NOMO-1 treated with dmso at 0.1 percent for 144 hours (cell line): ENCODE measurements around the gene SERINC2.

Experiments used
- DNase-seq: peaks from one replicate; lab custom pipeline; 2025; ENCODE audit not compliant: unreplicated experiment; lab: John Stamatoyannopoulos, UW

SERINC2 gene

DNA sequence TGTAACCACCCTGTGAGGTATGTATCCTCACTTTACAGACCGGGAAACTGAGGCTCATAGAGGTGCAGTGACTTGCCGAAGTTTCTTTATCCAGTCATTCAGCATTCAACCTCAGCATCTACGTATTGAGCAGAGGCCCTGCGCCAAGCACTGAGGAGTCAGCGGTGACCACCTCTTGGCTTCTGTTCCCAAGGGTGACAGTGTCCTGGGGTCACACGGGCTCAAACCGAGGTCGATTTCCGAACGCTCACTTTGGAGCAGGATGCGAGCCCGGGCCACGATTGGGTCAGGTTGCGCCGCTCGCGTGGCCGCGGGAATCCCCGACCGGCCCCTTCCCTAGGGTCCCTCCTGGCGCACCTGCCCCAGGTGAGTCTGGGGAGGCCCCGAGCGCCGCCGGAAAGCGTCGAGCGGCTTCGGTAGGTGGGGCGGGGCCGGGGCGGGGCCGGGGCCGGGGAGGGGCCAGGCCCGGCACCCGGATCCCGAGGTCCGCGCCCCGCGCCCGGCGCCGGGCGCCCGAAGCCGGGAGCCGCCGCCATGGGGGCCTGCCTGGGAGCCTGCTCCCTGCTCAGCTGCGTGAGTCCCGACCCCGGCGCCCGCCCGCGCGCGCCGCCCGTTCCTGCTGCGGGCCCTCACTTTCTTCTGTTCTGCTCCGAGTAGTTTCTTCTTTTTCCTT lies at the start of gene SERINC2:
Gene SERINC2, plus strand, starts transcription at position 482 of the 673 bp plus-strand sequence. Its CDS starts 53 bp downstream, at position 535.
- DNase-seq: no peak

DNA sequence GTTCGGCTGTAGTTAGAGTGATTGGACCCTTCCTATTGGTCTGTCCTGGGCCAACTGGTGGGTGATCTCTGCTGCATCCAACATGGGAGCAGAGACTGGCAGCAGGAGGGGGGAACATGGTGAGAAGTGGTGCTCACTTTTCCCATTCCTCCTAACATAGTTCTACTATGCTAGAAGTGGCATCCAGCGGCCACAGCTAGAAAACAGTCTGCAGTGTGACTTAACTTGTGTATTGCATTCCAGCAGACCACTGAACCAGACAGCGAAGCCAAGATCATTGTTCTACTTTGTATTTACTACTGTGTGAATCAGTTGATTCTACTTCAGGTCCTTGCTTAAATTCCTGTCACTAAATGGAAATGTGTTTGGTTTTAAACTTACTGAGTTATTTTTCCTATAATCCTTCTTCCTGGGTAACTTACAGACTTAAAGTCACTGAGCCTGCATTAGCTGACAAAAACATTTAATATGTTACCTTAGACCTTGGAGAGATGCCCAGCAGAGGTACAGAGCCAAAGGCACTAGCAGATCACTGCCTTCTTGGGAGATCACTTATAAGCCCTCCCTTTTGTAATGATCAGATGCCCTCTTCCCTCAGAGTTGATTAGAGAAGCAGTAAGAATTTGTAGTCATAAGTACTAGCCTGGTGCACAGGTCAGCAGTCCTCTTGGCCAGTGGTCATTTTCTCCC lies 48.3 kb upstream of the SERINC2 start:
- DNase-seq: no peak

DNA sequence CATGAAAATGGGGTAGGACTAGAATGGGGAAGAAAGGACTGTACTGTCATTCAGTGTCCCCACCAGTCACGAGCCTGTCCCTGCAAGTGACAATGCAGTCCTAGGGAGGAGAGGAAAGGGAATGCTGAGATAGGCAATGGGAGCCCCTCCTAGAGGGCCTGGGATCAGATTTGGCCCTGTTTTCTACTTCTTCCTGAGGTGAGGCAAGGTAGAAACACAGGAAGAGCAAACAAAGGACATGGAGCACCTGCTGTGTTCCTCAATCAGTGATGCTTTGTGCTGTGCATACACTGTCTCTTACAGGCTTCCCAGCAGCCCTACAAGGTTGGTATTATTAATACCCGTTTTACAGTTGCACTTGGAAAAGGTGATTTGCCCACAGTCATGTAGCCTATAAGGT lies 46.2 kb upstream of the SERINC2 start:
- DNase-seq: no peak

DNA sequence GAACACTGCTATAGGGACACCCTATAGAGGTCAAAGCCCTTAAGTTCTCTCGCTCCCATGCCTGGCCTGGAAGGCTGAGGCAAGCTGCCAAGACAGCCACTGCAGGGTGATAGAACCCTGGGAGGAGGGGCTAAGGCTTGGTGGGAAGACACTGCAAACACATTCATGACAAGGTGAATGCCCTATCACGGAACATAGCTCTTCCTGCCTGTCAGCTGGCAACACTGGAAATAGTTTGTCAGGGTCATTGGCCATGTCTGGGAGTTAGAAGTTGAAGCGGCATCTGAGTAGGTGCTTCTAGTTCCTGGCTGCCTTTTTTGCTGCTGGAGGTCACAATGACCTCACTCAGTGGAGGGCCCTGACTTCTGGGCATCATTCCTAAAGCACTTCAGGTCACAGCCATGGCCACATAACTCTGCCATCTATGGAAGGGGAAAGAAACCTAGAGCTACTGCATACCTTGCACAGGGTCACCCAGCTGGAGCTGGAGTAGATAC lies 44.4 kb upstream of the SERINC2 start:
- DNase-seq: no peak

DNA sequence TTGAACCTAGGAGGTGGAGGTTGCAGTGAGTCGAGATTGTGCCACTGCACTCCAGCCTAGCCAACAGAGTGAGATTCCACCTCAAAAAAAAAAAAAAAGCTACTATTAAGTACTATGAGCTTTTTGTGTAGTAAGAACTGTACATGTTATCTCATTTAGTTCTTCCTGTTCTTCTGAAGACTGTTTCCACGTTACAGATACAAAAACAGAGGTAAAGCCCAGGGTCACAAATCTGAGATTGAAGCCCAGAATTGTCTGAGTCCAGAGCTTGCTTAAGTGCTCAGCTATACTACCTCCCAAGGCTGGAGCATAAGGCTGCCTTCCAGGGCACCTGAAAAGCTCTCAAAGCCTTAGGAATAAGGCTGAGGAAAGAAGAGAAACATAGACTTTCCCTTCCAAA lies 43.0 kb upstream of the SERINC2 start:
- DNase-seq: no peak

DNA sequence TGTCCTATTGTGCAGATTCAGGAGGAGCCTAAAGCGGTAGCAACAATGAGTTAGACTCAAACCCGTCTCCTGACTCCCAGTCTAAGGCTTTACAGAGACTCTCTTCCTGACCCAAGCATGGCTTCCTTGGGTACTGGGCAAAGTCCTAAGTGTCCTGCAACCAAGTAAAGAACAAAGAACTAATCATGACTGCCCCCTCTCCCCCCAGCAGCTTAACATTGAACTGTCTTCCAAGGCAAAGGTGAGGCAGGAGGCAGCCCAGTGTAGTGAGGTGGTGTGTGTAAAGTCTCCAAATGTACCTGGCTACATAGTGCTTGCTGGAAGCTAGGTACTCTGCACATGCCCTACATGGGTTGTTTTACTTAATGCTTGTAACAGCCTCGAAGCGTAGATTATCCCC lies 42.4 kb upstream of the SERINC2 start:
- no peak for DNase-seq

DNA sequence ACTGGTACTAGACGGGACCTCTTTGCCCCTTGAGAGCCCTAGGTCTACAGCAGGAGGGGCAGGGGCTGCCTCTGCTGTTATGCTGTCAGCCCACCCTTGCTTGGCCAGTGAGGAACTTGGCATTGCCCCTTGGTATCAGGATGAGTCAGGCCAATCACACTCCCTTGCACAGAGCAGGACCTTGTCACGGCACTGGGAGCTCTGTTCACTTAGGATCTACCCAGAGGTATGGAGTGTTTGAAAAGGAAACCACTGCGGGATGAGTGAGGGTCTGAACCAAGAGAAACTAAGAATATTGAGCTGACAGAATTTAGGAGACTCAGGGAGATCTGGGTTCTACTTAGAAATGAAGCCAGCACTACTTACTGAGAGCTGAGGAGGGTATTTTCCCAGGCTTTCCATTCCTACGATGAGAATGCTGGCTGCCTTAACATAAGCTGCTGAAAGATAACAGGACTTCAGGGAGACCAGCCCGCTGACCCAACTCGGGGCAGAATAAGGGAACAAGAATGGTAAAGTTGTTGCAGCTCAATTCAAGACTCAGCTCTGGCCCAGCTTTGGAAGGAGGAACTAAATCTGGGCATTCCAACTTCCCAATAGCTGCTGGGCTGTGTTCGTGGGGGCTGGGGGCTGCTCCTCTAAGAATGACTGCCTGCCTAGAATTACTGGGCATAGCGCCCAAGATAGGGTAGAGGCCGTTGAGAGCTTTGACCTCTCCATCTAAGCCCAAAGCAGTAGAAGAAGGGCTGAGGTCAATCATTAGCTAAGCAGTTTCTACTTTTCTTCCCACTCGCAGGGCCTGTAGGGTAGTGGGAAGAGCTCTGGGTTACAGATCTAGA lies 41.7 kb upstream of the SERINC2 start:
- DNase-seq: no peak

DNA sequence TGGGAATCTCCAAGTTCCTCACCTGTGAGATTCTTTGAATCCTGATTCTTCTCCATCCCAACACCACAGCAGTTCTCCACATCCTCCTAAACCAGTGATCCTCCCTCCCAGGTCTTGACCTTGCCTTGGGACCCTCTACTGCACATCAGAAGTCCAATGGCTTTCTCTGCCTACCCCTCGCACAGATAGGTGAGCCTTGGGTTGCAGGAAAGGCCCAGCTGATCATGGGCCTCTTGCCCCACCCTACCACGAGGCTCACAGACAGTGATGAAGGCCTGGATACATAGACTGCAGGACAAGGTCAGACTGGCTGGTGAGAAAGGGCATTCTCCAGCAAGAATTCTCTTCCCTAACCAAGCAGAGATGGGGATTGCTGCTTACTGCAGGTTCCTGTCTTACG lies 41.0 kb upstream of the SERINC2 start:
- no peak for DNase-seq

DNA sequence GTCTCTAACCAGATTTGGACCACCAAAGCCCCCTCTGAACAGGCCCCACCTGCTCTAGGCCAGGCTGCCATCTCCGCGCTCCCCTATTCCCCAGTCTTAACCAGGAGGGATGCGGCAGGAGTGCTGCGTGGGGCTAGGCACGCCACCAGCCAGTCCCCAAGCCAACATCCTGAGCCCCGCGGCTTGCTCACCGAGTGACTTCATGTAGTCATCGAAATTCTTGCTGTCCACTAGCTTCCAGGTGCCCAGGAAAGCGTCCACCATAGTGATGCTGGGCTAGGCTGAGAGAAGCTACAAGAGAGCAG lies 40.3 kb upstream of the SERINC2 start:
- no peak for DNase-seq

DNA sequence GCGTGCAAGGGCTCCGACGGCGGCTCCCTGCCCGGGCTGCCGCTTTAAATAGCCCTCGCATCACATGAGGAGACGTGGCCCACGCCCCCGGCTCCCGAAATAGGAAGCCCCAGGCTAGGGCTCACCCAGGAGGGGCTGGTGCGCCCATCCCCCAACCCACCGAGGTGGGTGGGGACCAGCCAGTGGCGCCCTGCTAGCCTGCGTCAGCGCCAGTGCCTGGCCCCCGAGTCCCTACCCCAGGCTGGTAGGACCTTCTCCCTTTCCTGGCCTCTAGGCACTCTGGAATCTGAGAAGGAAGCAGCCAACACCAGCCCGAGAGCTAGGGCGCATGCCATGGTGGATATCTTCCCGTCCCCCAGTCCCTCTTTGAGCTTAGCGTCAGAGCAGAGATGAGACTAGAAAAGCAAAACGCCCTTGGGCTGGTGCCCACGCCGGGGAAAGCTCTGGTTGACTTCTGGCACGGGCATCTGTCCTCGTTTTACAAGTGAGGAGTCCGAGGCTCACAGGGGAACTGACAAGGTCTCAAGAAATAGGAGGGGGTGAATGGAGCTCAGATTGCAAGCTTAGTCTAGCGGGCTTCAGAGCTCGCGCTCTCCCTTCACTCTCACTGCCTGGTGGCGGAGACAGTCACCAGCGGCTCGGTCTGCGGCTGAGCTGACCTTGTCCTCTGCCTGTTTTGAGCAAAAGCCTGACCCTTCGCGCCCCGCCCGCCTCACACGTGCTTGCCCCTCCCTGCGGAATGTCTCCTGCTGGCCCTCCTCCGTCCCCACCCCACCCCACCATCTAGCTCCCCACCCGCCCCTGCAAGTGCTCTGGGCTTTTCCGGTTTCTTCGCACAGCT lies 39.7 kb upstream of the SERINC2 start, which contains the start of gene FABP3:
Gene FABP3, minus strand, starts transcription at position 21 of the 841 bp plus-strand sequence. CDS start 62 bp downstream, outside the sequence.
- DNase-seq: peak; percentile 19

DNA sequence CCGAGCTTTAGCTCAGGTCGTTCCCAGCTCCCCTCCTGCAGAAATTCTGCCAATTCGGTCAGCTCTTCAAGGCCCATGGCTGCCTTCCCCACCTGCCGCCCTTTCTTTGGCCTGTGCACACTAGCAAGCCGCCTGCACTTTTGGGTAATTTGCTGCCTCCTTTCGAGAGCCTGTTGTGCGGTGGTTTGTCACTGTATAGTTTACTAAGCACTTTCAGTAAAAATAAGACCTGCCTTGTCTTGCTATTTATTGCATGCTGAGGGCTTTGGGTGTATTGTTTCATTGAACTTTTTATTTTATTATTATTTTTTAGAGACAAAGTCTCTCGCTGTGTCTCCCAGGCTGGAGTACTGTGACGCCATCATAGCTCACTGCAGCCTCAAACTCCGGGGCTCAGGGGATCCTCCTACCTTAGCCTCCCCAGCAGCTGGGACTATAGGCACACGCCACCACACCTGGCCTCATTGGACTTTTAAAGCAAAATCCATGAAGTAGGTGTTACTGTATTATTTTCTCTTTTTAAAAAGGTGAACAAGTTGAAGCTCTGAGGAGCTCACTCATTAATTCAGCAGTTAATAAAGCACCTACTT lies 39.0 kb upstream of the SERINC2 start:
- DNase-seq: no peak

DNA sequence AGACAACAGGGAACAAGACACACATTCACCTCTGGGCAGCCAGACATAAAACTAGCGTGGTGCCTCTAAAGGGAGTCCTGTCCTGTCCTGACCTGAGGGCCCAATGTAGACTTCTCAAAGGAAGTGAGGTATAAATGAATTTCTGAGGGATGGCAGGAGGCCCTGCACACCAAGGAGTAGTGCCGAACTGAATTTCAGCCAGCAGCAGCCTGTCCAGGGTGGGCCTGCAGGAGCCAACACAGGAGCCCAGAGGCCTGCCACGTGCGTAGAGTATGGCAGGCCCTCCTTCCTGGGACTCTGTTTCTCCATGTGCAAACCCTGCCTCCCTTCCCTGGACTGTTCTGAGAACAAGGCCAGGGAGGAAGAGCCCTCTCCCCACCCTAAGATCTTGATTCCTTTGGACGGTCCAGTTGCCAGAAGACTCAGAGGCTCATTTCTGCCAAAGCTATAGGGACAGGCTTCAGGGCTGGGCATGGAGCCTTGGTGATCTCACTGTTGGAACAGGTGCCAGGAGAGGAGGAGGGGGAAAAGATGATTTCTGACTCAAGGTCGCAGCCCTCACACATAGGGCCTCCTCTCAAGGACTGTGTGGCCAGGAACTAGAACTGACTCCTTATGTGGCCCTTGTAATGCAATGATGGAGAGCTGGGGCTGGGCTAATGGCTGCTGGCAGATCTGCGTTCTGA lies 38.4 kb upstream of the SERINC2 start:
- DNase-seq: no peak

DNA sequence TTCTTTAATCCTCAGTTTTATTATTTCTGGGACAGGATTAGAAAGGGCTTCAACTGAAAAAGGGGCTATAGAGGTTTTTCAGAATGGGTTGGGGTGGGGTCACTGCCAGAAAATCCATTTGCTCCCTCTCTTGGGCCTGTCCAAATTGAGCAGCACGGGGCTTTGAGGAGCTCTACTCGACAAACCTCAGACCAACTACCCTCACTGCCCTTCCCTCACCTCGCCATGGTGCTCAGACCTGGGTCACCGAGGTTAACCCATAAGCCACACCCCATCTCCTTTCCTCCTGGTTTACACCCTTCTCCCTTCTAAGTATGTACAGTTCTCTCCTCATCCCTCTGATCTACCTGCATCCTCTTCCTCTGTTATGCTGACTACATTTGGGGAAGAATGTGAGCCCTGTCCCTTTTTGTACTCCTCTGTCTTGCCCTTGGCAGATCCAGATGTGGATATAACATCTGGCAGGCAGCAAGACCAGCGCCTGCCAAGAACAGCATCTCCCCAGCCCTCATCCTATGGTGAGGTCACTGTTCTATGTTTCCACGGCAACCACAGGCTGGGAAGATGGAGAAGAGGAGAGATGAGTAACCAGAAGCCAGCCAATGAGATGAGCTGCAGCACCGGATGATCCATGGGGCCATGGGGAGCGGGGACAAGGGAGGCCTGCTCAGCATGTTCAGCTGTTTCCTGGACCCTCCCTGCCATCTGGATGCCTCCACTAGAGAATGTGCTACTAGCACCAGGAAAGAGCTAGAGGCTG lies 36.5 kb upstream of the SERINC2 start:
- no peak for DNase-seq

DNA sequence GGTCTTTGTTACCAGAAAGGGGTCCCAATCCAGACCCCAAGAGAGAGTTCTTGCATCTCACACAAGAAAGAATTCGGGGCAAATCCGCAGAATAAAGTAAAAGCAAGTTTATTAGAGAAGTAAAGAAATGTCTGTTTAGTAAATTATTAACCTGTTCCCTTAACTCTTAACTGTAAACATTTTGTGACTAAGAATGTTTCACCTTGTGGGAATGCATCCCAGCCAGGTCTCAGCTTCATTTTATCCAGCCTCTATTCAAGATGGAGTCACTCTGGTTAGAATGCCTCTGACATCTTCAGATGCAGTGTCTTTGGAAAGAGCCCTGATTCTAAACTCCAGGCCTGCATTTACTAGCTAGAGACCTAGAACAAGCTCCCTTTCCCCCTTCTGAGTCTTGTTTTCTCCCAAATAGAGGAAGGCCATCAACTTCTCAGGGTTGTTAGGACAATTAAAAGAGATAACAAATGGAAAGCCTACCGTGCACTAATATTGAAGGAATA lies 35.6 kb upstream of the SERINC2 start:
- no peak for DNase-seq

DNA sequence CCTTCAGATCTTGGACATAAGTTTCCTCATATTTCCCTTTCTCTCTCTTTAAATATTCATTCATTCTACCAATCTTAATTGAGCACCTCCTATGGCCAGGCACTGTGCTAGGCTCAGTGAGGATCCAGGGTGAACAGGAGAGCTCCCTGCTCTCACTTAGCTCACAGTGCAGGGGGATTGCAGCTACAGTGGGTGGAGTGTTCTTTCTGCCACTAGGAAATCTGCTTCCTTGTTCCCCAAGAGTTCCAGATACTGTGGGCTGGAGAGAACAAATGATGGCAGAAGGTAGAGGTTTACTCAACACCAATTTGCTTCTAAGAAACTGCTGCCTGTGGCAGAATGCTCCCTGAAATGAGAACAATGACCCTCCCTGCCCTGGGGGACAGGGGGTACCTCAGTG lies 35.0 kb upstream of the SERINC2 start:
- DNase-seq: no peak

DNA sequence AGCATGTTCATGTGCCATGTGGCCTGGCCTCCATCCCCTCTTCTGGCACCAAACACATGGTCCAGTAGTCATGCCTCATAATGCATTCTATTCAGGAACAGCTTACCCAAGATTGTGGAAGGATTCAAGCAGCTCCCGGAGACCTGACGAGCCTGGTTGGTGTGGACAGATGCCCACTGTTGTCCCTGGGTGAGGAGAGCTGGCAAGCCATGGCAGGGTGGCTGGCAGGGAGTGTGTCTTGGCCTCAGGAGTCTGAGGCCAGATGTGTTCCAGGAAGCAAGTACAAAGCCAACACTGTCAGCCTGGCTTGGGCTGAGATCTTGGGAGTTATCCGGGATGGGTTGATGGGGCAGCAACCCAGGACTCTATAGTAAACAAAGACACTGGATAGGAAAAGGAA lies 32.8 kb upstream of the SERINC2 start:
- no peak for DNase-seq

DNA sequence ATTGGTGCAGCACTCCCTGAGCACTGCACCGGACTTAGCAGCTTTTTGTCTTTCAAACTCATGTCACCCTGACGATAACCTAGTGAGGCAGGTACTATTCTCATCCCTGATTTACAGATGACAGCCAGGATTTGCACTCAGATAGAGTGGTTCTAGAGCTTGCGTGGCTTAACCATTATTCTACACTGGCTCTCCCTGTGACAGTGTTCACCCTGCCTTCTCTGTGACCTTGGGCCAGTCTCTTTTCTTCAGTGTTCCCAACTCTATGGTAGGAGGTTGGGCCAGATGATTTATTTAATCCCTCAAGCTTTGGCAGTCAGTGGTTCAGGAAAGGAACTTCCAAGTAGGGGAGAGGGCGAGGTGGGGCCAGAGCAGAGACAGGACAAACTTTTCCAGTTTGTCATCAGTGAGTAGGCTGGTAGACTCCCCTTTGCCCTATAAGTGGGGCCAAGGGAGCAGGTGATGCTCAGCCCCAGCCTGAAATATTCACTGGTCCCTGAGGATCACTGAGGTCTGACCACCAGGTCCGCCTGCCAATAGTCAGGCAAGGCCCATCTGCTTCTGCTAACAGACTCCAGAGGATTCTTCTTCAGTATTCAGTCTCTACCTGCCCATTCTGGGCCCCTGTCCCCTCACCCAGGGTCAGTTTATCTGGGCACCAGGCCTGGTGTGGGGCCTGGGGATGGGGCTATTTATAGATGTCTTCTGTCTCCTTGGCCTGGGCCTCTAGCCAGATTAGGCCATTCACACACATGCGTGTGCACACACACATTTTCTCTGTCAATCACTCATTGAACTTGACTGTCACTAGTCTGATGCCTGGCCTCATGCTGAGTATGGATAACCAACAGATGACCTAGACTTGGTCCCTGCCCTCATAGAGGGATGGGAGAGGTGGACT lies 31.4 kb upstream of the SERINC2 start:
- no peak for DNase-seq

DNA sequence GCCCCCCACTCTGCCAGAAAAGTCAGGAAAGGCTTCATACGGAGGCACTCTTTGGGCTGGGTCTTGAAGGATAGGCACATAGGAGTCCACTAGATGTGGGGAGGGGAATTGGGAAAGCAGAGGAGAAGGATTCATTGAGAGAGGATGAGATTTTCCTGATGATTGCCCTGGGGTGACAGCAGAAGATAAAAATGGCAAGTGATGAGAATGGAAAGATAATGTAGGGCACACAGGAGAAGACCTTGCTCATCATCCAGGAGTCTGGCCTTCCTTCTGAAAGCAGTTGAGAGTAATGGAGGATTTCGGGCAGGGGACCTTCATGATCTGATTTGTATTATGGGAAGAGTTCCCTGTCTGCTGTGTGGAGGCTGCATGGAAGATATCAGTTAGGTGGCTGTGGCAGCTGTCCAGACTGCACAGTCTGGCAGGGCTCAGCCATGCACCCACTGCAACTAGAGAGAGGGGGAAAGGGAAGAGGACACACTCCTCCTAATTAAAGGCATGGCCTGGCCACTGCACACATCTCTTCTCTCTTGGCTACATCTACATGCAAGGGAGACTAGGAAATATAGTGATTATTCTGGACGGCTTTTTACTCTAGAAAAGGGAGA lies 30.5 kb upstream of the SERINC2 start:
- no peak for DNase-seq
